Esophagus squamous epithelium (tissue), 4 donors: ENCODE data around the gene NCKAP5.

Experiments used
- CTCF ChIP-seq, 6 experiments: fragments of 450-650 bp in 4 of 6; fragments of 200-600 bp in 2 of 6; sonication (generic) in 2 of 6; IDR thresholded peaks; one replicate each; pipeline ENCODE4 v1.5.1; 2016 to 2019; ENCODE audit warnings: antibody characterized with exemption in 6 of 6, mild to moderate bottlenecking in 4 of 6, moderate library complexity in 4 of 6
- POLR2A ChIP-seq, 4 donors: fragments of 450-650 bp; IDR thresholded peaks; one replicate each; pipeline ENCODE4 v1.6.1; 2017; ENCODE audit warnings: antibody characterized with exemption in 4 of 4, mild to moderate bottlenecking in 4 of 4, moderate library complexity in 3 of 4

- TF ChIP-seq CTCF (IDR thresholded peaks at IDR 0.05) = no peak
- TF ChIP-seq POLR2A (IDR thresholded peaks at IDR 0.05) = no peak
These were observed 817.7 kb downstream of the NCKAP5 start for GRCh38 chr2:132750606-132751005.
